ENCODE results near the gene SYCN. TPM values are rescaled to one million over a fixed set of nuclear protein-coding genes. Genes with fewer than 3 reads are reported as not detected.

Gene SYCN, protein sequence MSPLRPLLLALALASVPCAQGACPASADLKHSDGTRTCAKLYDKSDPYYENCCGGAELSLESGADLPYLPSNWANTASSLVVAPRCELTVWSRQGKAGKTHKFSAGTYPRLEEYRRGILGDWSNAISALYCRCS
- not detected for total RNA-seq (2021; fragmentation: NEBNext Ultra II Directional; extraction: Animal tissue kit (Norgen Biotek cat#: 25700))
- long read RNA-seq = 0 reads

DNA sequence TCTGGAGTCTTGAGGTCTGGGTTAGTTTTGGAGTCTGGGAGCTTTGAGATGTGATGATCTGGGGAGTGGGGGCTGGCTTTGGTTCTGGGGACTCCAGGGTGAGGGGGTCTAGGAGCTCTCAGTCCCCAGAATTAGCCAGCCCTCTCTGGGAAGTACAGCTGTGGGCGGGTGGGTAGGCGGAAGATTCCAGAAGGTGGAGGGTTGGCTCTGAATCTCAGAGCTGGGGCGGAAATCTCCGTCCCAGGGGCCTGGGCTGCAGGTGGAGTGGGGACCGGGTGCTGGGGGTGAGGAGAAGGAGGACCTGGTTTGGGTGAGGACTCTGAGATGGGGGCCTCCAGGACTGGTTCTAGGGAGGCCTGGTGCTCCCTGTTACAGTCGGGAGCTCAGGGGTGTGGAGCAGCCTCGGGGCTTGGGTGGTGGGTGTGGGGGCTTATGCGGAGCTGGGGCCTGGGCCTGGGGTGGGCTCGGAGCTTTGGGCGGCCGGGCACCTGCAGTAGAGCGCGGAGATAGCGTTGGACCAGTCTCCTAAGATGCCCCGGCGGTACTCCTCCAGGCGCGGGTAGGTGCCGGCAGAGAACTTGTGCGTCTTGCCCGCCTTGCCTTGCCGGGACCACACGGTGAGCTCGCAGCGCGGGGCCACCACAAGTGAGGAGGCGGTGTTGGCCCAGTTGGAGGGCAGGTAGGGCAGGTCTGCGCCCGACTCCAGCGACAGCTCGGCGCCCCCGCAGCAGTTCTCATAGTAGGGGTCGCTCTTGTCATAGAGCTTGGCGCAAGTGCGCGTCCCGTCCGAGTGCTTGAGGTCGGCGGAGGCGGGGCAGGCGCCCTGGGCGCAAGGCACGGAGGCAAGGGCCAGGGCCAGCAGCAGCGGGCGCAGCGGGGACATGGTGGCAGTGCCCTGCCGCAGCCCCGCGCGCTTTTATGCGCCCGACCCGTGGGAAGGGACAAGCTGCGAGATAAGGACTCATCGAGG is at the start of gene SYCN:
TSS of gene SYCN (minus strand) at position 892 of the 970 bp plus-strand sequence. CDS start at position 883, 9 bp downstream.
- H3K36me3 Mint-ChIP-seq (ENCODE audit: low read depth) = no peaks in the 10 kb centered on the region
- TF ChIP-seq, protein P1, sequence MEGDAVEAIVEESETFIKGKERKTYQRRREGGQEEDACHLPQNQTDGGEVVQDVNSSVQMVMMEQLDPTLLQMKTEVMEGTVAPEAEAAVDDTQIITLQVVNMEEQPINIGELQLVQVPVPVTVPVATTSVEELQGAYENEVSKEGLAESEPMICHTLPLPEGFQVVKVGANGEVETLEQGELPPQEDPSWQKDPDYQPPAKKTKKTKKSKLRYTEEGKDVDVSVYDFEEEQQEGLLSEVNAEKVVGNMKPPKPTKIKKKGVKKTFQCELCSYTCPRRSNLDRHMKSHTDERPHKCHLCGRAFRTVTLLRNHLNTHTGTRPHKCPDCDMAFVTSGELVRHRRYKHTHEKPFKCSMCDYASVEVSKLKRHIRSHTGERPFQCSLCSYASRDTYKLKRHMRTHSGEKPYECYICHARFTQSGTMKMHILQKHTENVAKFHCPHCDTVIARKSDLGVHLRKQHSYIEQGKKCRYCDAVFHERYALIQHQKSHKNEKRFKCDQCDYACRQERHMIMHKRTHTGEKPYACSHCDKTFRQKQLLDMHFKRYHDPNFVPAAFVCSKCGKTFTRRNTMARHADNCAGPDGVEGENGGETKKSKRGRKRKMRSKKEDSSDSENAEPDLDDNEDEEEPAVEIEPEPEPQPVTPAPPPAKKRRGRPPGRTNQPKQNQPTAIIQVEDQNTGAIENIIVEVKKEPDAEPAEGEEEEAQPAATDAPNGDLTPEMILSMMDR (IDR thresholded peaks at IDR 0.05) = no peak
- no peak within 1 kb of the TSS for H3K27ac Mint-ChIP-seq
- H3K9me3 Mint-ChIP-seq = no peaks in the 10 kb centered on the region
- peaks cover 58% of the 10 kb centered on the region for H3K27me3 Mint-ChIP-seq (ENCODE audit: insufficient read depth)
- H3K4me3 Mint-ChIP-seq = no peak within 1 kb of the TSS
- DNase-seq = no peak
- no peaks in the 10 kb centered on the region for H3K4me1 Mint-ChIP-seq (ENCODE audit: low read depth)

DNA sequence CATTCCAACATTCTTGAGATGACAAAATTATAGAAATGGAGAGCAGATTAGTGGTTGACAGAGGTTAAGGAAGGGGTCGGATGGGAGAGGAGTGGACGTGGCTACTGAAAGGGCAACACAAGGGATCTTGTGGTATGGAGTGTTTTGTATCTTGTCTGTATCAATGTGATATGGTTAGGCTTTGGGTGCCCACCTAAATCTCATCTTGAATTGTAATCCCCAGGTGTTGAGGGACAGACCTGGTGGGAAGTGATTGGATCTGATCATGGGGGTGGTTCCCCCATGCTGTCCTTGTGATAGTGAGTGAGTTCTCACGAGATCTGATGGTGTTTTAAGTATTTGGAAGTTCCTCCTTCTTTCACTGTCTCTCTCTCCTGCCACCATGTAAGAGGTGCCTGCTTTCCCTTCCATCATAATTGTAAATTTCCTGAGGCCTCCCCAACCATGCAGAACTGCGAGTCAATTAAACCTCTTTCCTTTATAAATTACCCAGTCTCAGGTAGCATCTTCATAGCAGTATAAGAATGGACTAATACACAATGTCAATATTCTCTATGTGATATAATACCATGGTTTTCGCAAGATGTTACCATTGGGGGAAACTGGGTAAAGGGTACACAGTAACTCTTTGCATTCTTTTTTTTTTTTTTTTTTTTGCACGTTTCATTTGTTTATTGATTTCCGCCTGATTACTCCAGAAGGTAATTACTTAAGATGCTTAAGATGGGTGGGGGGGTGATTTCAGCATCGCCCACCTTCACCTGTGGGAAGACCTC is 49.5 kb upstream of the SYCN start:
- Mint-ChIP-seq H3K4me3 (no peak overlapping the region), H3K9me3 (no peaks in the 10 kb centered on the region), H3K27ac (no peak overlapping the region), H3K36me3 (ENCODE audit: low read depth) (no peaks in the 10 kb centered on the region), H3K27me3 (ENCODE audit: insufficient read depth) (peaks cover 39% of the 10 kb centered on the region), H3K4me1 (ENCODE audit: low read depth) (no peaks in the 10 kb centered on the region)
- TF ChIP-seq, protein P1 (IDR thresholded peaks at IDR 0.05) = no peak
- no peak for DNase-seq

- H3K36me3 Mint-ChIP-seq (ENCODE audit: low read depth) = no peaks in the 10 kb centered on the region
- DNase-seq = no peak
- H3K4me1 Mint-ChIP-seq (ENCODE audit: low read depth) = no peaks in the 10 kb centered on the region
- no peak overlapping the region for H3K27ac Mint-ChIP-seq
- TF ChIP-seq, protein P1 (IDR thresholded peaks at IDR 0.05) = no peak
- H3K27me3 Mint-ChIP-seq (ENCODE audit: insufficient read depth) = peaks cover 36% of the 10 kb centered on the region
- no peak overlapping the region for H3K4me3 Mint-ChIP-seq
- no peaks in the 10 kb centered on the region for H3K9me3 Mint-ChIP-seq
These were observed 48.4 kb upstream of the SYCN start for GRCh38 chr19:39252458-39252857.

- Mint-ChIP-seq H3K4me3 (no peak overlapping the region), H3K36me3 (ENCODE audit: low read depth) (no peaks in the 10 kb centered on the region)
These were observed 47.8 kb upstream of the SYCN start for GRCh38 chr19:39251846-39252245.

DNA sequence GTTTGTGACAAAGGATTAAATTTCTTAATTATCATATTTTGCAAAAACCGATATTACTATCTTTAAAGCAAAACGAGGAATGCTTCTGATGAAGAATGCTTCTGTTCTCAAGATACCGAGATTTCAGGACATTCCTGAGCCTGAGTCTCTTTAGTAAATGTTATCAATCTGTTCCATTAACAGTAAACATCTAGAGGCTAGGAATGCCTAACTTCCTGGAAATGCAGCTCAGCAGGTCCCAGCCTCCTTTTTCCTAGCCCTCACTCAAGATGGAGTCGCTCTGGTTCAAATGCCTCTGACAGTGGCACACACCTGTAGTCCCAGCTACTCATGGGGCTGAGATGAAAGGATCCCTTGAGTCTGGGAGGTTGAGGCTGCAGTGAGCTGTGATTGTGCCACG is 47.0 kb upstream of the SYCN start:
- DNase-seq = no peak
- H3K4me3 Mint-ChIP-seq = no peak overlapping the region
- H3K4me1 Mint-ChIP-seq (ENCODE audit: low read depth) = no peaks in the 10 kb centered on the region
- no peak overlapping the region for H3K27ac Mint-ChIP-seq
- TF ChIP-seq, protein P1 (IDR thresholded peaks at IDR 0.05) = no peak
- peaks cover 33% of the 10 kb centered on the region for H3K27me3 Mint-ChIP-seq (ENCODE audit: insufficient read depth)
- no peaks in the 10 kb centered on the region for H3K36me3 Mint-ChIP-seq (ENCODE audit: low read depth)
- no peaks in the 10 kb centered on the region for H3K9me3 Mint-ChIP-seq

More at GRCh38 chr19:39251846-39252245, 47.8 kb upstream of the SYCN start:
- Mint-ChIP-seq H3K27ac (no peak overlapping the region), H3K9me3 (no peaks in the 10 kb centered on the region), H3K4me1 (ENCODE audit: low read depth) (no peaks in the 10 kb centered on the region), H3K27me3 (ENCODE audit: insufficient read depth) (peaks cover 38% of the 10 kb centered on the region)
- TF ChIP-seq, protein P1 (IDR thresholded peaks at IDR 0.05) = no peak
- no peak for DNase-seq

Data from HFFc6 (cell line).